H1 (cell line): ENCODE data around the gene CDKL5. TPM values are rescaled to one million over a fixed set of nuclear protein-coding genes. Genes with fewer than 3 reads are reported as not detected.
A peak's percentile ranks its signal among the peaks of the same experiment; 100 is the strongest.

Experiments
- CTCF ChIA-PET: fragments of 300-600 bp; sonication (Branson Sonifier 250); formaldehyde crosslinking; loops from one replicate; lab custom pipeline; 2021; ENCODE audit not compliant: partially characterized antibody; lab: Charles Lee
- POLR2A ChIA-PET: fragments of 300-600 bp; sonication (Branson Sonifier 250); formaldehyde crosslinking; loops from one replicate; lab custom pipeline; 2021; ENCODE audit warnings: inconsistent platforms; ENCODE audit not compliant: partially characterized antibody; lab: Charles Lee
- DNase-seq, 2 experiments: peaks; one replicate each; pipeline versions ENCODE4 v3.0.0 to v3.0.0-alpha.2; 2010 to 2022; ENCODE audit warnings: low spot score in 2 of 2, low read depth in 1 of 2, mixed read lengths in 1 of 2
- FAIRE-seq: peaks from 2 replicates; lab custom pipeline; 2011; peaks lifted over from hg19 to GRCh38; lab: Jason Lieb, UNC
- H2AFZ ChIP-seq: 2 replicates; pipeline ENCODE4 v1.8.1; 2012; ENCODE audit warnings: low read length, inconsistent platforms
- H2AK5ac ChIP-seq: 2 replicates; pipeline ENCODE4 v1.6.1; 2013; ENCODE audit warnings: low read depth, low read length
- H2BK120ac ChIP-seq: replicated peaks from 2 replicates; pipeline ENCODE3; 2013; ENCODE audit warnings: low read depth, low read length, inconsistent platforms
- H2BK12ac ChIP-seq: 2 replicates; pipeline ENCODE4 v1.6.1; 2013; ENCODE audit warnings: low read depth, low read length
- H2BK15ac ChIP-seq: 2 replicates; pipeline ENCODE4 v1.6.1; 2013; ENCODE audit warnings: low read length
- H2BK20ac ChIP-seq: 2 replicates; pipeline ENCODE4 v1.6.1; 2013; ENCODE audit warnings: low read length
- H2BK5ac ChIP-seq: 2 replicates; pipeline ENCODE4 v1.6.1; 2013; ENCODE audit warnings: low read depth, low read length
- H3K14ac ChIP-seq: 2 replicates; pipeline ENCODE4 v1.6.1; 2013; ENCODE audit warnings: inconsistent platforms; ENCODE audit not compliant: insufficient read length
- H3K18ac ChIP-seq: 2 replicates; pipeline ENCODE4 v1.6.1; 2013; ENCODE audit warnings: low read length; ENCODE audit errors: extremely low read depth
- H3K23ac ChIP-seq: 2 replicates; pipeline ENCODE4 v1.6.1; 2013; ENCODE audit warnings: inconsistent platforms; ENCODE audit not compliant: insufficient read length
- H3K23me2 ChIP-seq: 2 replicates; pipeline ENCODE4 v1.6.1; 2013; ENCODE audit warnings: low read depth, low read length
- H3K27ac ChIP-seq: 2 replicates; pipeline ENCODE4 v1.6.1; 2011; ENCODE audit warnings: low read depth, low read length, inconsistent platforms
- H3K27me3 ChIP-seq, 4 experiments: replicated peaks in 1 of 4; 1 replicate in 1 of 4; 2 replicates in 3 of 4; pipeline versions ENCODE4 v1.6.1 to v1.8.1; 2011 to 2013; ENCODE audit warnings: low read length in 3 of 4, mild to moderate bottlenecking in 3 of 4, inconsistent platforms in 2 of 4, mixed read lengths in 2 of 4, moderate library complexity in 1 of 4; ENCODE audit not compliant: control insufficient read depth in 3 of 4, insufficient read depth in 3 of 4; ENCODE audit errors: extremely low read depth in 1 of 4
- H3K36me3 ChIP-seq, 4 experiments: 2 replicates each; pipeline versions ENCODE4 v1.6.1 to v1.8.1; 2011 to 2013; ENCODE audit warnings: mild to moderate bottlenecking in 4 of 4, low read length in 3 of 4, moderate library complexity in 2 of 4, control low read depth in 1 of 4, inconsistent platforms in 1 of 4; ENCODE audit not compliant: insufficient read depth in 4 of 4, control insufficient read depth in 2 of 4
- H3K4ac ChIP-seq: replicated peaks from 2 replicates; pipeline ENCODE3; 2013; ENCODE audit warnings: low read length, low read depth, mixed read lengths, inconsistent platforms; ENCODE audit not compliant: insufficient read length
- H3K4me1 ChIP-seq, 4 experiments: replicated peaks in 1 of 4; 1 replicate in 1 of 4; 2 replicates in 3 of 4; pipeline versions ENCODE4 v1.6.1 to v1.8.1; 2011 to 2013; ENCODE audit warnings: low read length in 3 of 4, inconsistent platforms in 2 of 4, mixed read lengths in 1 of 4; ENCODE audit not compliant: insufficient read depth in 4 of 4, control insufficient read depth in 3 of 4
- H3K4me2 ChIP-seq, 2 experiments: 2 replicates each; pipeline versions ENCODE4 v1.6.1 to v1.8.1; 2011 to 2013; ENCODE audit warnings: low read depth in 2 of 2, low read length in 2 of 2, control low read depth in 1 of 2, inconsistent platforms in 1 of 2, mild to moderate bottlenecking in 1 of 2; ENCODE audit not compliant: insufficient read depth in 1 of 2
- H3K4me3 ChIP-seq, 4 experiments: fragments of 200-600, 300-600 bp in 1 of 4; sonication (generic), shearing (Covaris generic), sonication (Bioruptor Twin) in 1 of 4; 2 replicates each; pipeline versions ENCODE4 v1.5.1 to v1.8.1; 2011 to 2016; ENCODE audit warnings: low read length in 4 of 4, low read depth in 3 of 4, control low read depth in 2 of 4, inconsistent platforms in 2 of 4, mild to moderate bottlenecking in 2 of 4, mixed read lengths in 1 of 4, moderate library complexity in 1 of 4; ENCODE audit not compliant: insufficient read depth in 2 of 4; ENCODE audit errors: extremely low read depth in 1 of 4
- H3K56ac ChIP-seq: replicated peaks from 2 replicates; pipeline ENCODE3; 2013; ENCODE audit warnings: low read depth, mild to moderate bottlenecking, mixed read lengths, low read length, inconsistent platforms; ENCODE audit not compliant: insufficient read length
- H3K79me1 ChIP-seq: 2 replicates; pipeline ENCODE4 v1.6.1; 2013; ENCODE audit warnings: low read depth, low read length, control low read depth
- H3K79me2 ChIP-seq, 2 experiments: 2 replicates each; pipeline versions ENCODE4 v1.6.1 to v1.8.1; 2012 to 2013; ENCODE audit warnings: low read length in 2 of 2, mild to moderate bottlenecking in 2 of 2, inconsistent platforms in 1 of 2; ENCODE audit not compliant: insufficient read depth in 2 of 2, control insufficient read depth in 1 of 2
- H3K9ac ChIP-seq, 4 experiments: replicated peaks in 1 of 4; 1 replicate in 1 of 4; 2 replicates in 3 of 4; pipeline versions ENCODE4 v1.6.1 to v1.8.1; 2011 to 2013; ENCODE audit warnings: low read depth in 3 of 4, low read length in 3 of 4, control low read depth in 2 of 4, mild to moderate bottlenecking in 2 of 4, moderate library complexity in 2 of 4, inconsistent platforms in 1 of 4; ENCODE audit errors: extremely low read depth in 1 of 4
- H3K9me3 ChIP-seq, 2 experiments: 2 replicates each; pipeline versions ENCODE4 v1.6.1 to v1.8.1; 2012 to 2013; ENCODE audit warnings: mild to moderate bottlenecking in 2 of 2, moderate library complexity in 2 of 2, control low read depth in 1 of 2, inconsistent platforms in 1 of 2, low read depth in 1 of 2, low read length in 1 of 2, mixed read lengths in 1 of 2; ENCODE audit not compliant: insufficient read depth in 2 of 2
- H4K20me1 ChIP-seq, 2 experiments: replicated peaks in 1 of 2; 2 replicates each; pipeline versions ENCODE3 to v1.8.1; 2011 to 2013; ENCODE audit warnings: inconsistent platforms in 2 of 2, low read length in 2 of 2, mild to moderate bottlenecking in 1 of 2; ENCODE audit not compliant: insufficient read depth in 2 of 2, control insufficient read depth in 1 of 2
- H4K5ac ChIP-seq: 2 replicates; pipeline ENCODE4 v1.6.1; 2013; ENCODE audit warnings: low read length, low read depth, mixed read lengths, inconsistent platforms; ENCODE audit not compliant: insufficient read length
- H4K8ac ChIP-seq: 2 replicates; pipeline ENCODE4 v1.8.0; 2013; ENCODE audit warnings: mild to moderate bottlenecking, moderate library complexity, low read length, inconsistent platforms; ENCODE audit not compliant: insufficient read depth; ENCODE audit errors: extremely low read depth
- H4K91ac ChIP-seq: replicated peaks from 2 replicates; pipeline ENCODE3; 2013; ENCODE audit warnings: low read length, mixed read lengths, inconsistent platforms; ENCODE audit not compliant: insufficient read length
- GTF2F1 ChIP-seq: IDR thresholded peaks from 2 replicates; pipeline ENCODE4 v1.6.1; 2012; ENCODE audit warnings: low read depth, low read length, improper control_type of control experiment, borderline replicate concordance
- KDM4A ChIP-seq: IDR thresholded peaks from one replicate; pipeline ENCODE4 v1.7.1; 2012; ENCODE audit warnings: low read depth, mild to moderate bottlenecking, moderate library complexity, low read length, inconsistent platforms; ENCODE audit not compliant: severe bottlenecking
- WGBS, 2 experiments: shearing (Covaris generic) in 1 of 2; methylation state at CpG; one replicate each; pipeline versions ENCODE4 v1.1.6 to v1.1.7; 2013 to 2015; ENCODE audit warnings: low lambda C conversion rate in 2 of 2, mixed read lengths in 2 of 2, inconsistent platforms in 1 of 2, low coverage in 1 of 2, missing lambda C conversion rate in 1 of 2; ENCODE audit not compliant: insufficient replicate concordance in 2 of 2, insufficient coverage in 1 of 2, insufficient read length in 1 of 2; ENCODE audit errors: extremely low coverage in 1 of 2, missing lambda C conversion rate in 1 of 2; 5-methylcytosine and 5-hydroxymethylcytosine counted together
- polyA plus RNA-seq, 7 experiments: library from polyadenylated mRNA; depleted of rRNA in 3 of 7; stranded (reverse) in 5 of 7; unstranded in 2 of 7; fragments of >200 nt in 5 of 7; fragments of 200-250 nt in 2 of 7; gene quantifications; 1 replicate in 5 of 7; 2 replicates in 1 of 7; 4 replicates in 1 of 7; pipeline versions ENCODE4 v1.2.1 to v1.2.3, GENCODE V29; 2011 to 2013; ENCODE audit warnings: missing spikeins in 2 of 7, mixed read lengths in 2 of 7
- total RNA-seq: library from RNA; stranded (reverse); fragmentation: NEBNext Ultra II Directional; extraction: Animal tissue kit (Norgen Biotek cat#: 25700); gene quantifications from 2 replicates; pipeline ENCODE4 v1.2.1, GENCODE V29; 2021

CDKL5 gene
- total and polyA plus RNA-seq, 2 of the 8 experiments (the other 6 are each of a cell fraction or from before 2014, with no cell fraction given) = 5.5 to 15.6 TPM

DNA sequence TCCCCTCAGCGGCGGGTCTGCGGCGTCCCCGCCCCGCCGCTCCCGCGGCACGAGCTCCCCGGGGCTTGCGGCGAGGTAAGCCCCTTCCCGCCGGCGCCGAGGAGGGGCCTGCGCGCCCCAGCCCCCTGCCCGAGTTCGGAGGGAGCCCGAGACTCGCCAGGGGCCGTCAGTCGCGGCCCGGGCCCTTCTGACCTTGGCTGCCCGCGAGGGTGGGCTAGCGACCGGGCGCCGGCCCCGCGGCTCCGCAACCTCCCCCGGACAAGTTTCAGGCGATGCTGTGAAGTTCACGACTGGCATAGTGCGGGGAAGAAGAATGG, 554 bp downstream of the CDKL5 start:
- H3K4me3 ChIP-seq = peak overlapping the region; percentile 54 to 87 (median 66)
- H3K27me3 ChIP-seq = no peaks in the 10 kb centered on the region
- H3K18ac ChIP-seq = no peak overlapping the region
- H4K8ac ChIP-seq = no peak overlapping the region
- ChIA-PET CTCF (no interaction called here), POLR2A (interaction anchor here (1.9 kb wide), 1 partner anchor 16 kb away, joined by 7 read pairs; no protein-coding TSS in a partner anchor)
- no peaks in the 10 kb centered on the region; a peak in 1 of 8 replicates for H3K36me3 ChIP-seq
- no peak overlapping the region for H3K4ac ChIP-seq
- H3K4me1 ChIP-seq = no peaks in the 10 kb centered on the region; a peak in 1 of 7 replicates
- H4K5ac ChIP-seq = no peak overlapping the region
- peaks cover 0 to 40% of the 10 kb centered on the region in 2 experiments; a peak in 2 of 4 replicates for H3K79me2 ChIP-seq
- no peak overlapping the region for H3K23ac ChIP-seq
- H2AK5ac ChIP-seq = no peak overlapping the region
- H3K9me3 ChIP-seq = no peaks in the 10 kb centered on the region
- H3K14ac ChIP-seq = no peak overlapping the region
- 3% methylated on average over 5 of the region's 40 CpGs; no CpG with 5 or more reads in 1 of the 2 experiments for WGBS, 2 experiments
- H2AFZ ChIP-seq = no peak overlapping the region
- no peak overlapping the region for H2BK20ac ChIP-seq
- H2BK12ac ChIP-seq = no peak overlapping the region
- H3K56ac ChIP-seq = no peak overlapping the region
- H2BK15ac ChIP-seq = no peak overlapping the region
- DNase-seq (no peak), FAIRE-seq (no peak)
- H2BK120ac ChIP-seq = no peak overlapping the region
- TF ChIP-seq KDM4A (peak; percentile 30), GTF2F1 (no peak)
- no peaks in the 10 kb centered on the region; the same call in 1 of the 2 replicates for H3K79me1 ChIP-seq
- H3K27ac ChIP-seq = no peak overlapping the region
- peak overlapping the region; percentile 61 to 73 for H3K4me2 ChIP-seq
- no peak overlapping the region for H2BK5ac ChIP-seq
- H3K9ac ChIP-seq = peak overlapping the region in 2 of 4 experiments; percentile 48 to 51; a peak in 3 of 7 replicates
- no peak overlapping the region for H4K91ac ChIP-seq
- H3K23me2 ChIP-seq = peaks cover 4% of the 10 kb centered on the region
- H4K20me1 ChIP-seq = peaks cover 2 to 6% of the 10 kb centered on the region in 2 experiments
